Keratinocyte (primary cell): Measurements from ENCODE around the gene KCNJ16. TPM values are rescaled to one million over a fixed set of nuclear protein-coding genes. Genes with fewer than 3 reads are reported as not detected.

Experiments
- DNase-seq: peaks from one replicate; pipeline ENCODE4 v3.0.0-alpha.2; 2011; ENCODE audit warnings: low read depth, missing footprints, low spot score
- FAIRE-seq: peaks from 2 replicates; lab custom pipeline; 2011; peaks lifted over from hg19 to GRCh38; lab: Jason Lieb, UNC
- H2AFZ ChIP-seq: 2 replicates; pipeline ENCODE4 v1.6.0; 2012; ENCODE audit warnings: low read length, control low read depth, inconsistent platforms; ENCODE audit not compliant: control insufficient read depth
- H3K27ac ChIP-seq: 2 replicates; pipeline ENCODE4 v1.5.1; 2011; ENCODE audit warnings: low read length; ENCODE audit not compliant: control insufficient read depth, insufficient read depth
- H3K27me3 ChIP-seq: 3 replicates; pipeline ENCODE4 v1.6.0; 2011; ENCODE audit warnings: low read length; ENCODE audit not compliant: control insufficient read depth, insufficient read depth; ENCODE audit errors: extremely low read depth
- H3K36me3 ChIP-seq, 2 experiments: 2 replicates in 1 of 2; 3 replicates in 1 of 2; pipeline ENCODE4 v1.5.1; 2011; ENCODE audit warnings: low read length in 2 of 2, mild to moderate bottlenecking in 1 of 2; ENCODE audit not compliant: control insufficient read depth in 2 of 2, insufficient read depth in 2 of 2; ENCODE audit errors: extremely low read depth in 1 of 2
- H3K4me1 ChIP-seq: 3 replicates; pipeline ENCODE4 v1.5.1; 2011; ENCODE audit warnings: low read length; ENCODE audit not compliant: control insufficient read depth, insufficient read depth; ENCODE audit errors: extremely low read depth
- H3K4me2 ChIP-seq: 3 replicates; pipeline ENCODE4 v1.6.0; 2011; ENCODE audit warnings: low read depth, low read length; ENCODE audit not compliant: control insufficient read depth, insufficient read depth; ENCODE audit errors: extremely low read depth
- H3K4me3 ChIP-seq, 3 experiments: fragments of 200-600 bp in 1 of 3; sonication (generic) in 1 of 3; 2 replicates in 2 of 3; 3 replicates in 1 of 3; pipeline ENCODE4 v1.5.1; 2011 to 2016; ENCODE audit warnings: low read length in 3 of 3, mild to moderate bottlenecking in 3 of 3, control low read depth in 2 of 3, inconsistent platforms in 1 of 3, low read depth in 1 of 3, mixed read lengths in 1 of 3, mixed run types in 1 of 3, moderate library complexity in 1 of 3; ENCODE audit not compliant: control insufficient read depth in 2 of 3, insufficient read depth in 2 of 3; ENCODE audit errors: extremely low read depth in 1 of 3
- H3K79me2 ChIP-seq: 2 replicates; pipeline ENCODE4 v1.6.0; 2012; ENCODE audit warnings: low read length; ENCODE audit not compliant: control insufficient read depth, insufficient read depth
- H3K9ac ChIP-seq: 3 replicates; pipeline ENCODE4 v1.6.0; 2011; ENCODE audit warnings: low read length; ENCODE audit not compliant: control insufficient read depth, insufficient read depth; ENCODE audit errors: extremely low read depth
- H3K9me1 ChIP-seq: 3 replicates; pipeline ENCODE4 v1.6.0; 2011; ENCODE audit warnings: low read length; ENCODE audit not compliant: control insufficient read depth, insufficient read depth; ENCODE audit errors: extremely low read depth
- H3K9me3 ChIP-seq: 2 replicates; pipeline ENCODE4 v1.5.1; 2012; ENCODE audit warnings: low read depth, low read length; ENCODE audit not compliant: control insufficient read depth
- H4K20me1 ChIP-seq: 3 replicates; pipeline ENCODE4 v1.6.0; 2011; ENCODE audit warnings: low read length; ENCODE audit not compliant: control insufficient read depth, insufficient read depth; ENCODE audit errors: extremely low read depth
- CTCF ChIP-seq, 3 experiments: IDR thresholded peaks in 1 of 3; conservative IDR thresholded peaks in 1 of 3; optimal IDR thresholded peaks in 1 of 3; 2 replicates in 2 of 3; 3 replicates in 1 of 3; pipeline versions ENCODE3 to v1.5.1; 2011; ENCODE audit warnings: low read length in 3 of 3, mild to moderate bottlenecking in 3 of 3, moderate library complexity in 2 of 3, control low read depth in 1 of 3, inconsistent platforms in 1 of 3; ENCODE audit not compliant: insufficient read depth in 2 of 3; ENCODE audit errors: extremely low read depth in 1 of 3
- EZH2 ChIP-seq: IDR thresholded peaks from one replicate; pipeline ENCODE4 v1.6.1; 2012; ENCODE audit warnings: inconsistent platforms, mild to moderate bottlenecking, low read length, moderate library complexity
- dilution Hi-C: fragments of 300-500 bp; cut with MboI; formaldehyde crosslinking; loops from one replicate; pipeline ENCODE4 v1.7.0; 2020; ENCODE audit warnings: low sequenced_read_pairs; ENCODE audit not compliant: extremely low pct_ligation_motif_present
- polyA plus RNA-seq, 5 experiments: library from polyadenylated mRNA; depleted of rRNA in 3 of 5; stranded (reverse) in 3 of 5; stranded (forward) in 1 of 5; unstranded in 1 of 5; fragments of >200 nt; gene quantifications; 1 replicate in 1 of 5; 2 replicates in 3 of 5; 3 replicates in 1 of 5; pipeline versions ENCODE4 v1.2.1 to v1.2.3, GENCODE V29; 2011 to 2012; ENCODE audit warnings: missing spikeins in 2 of 5, low read depth in 1 of 5, low replicate concordance in 1 of 5

Gene KCNJ16
- polyA plus RNA-seq, 1 donor (not counting 4 experiments of a cell fraction or from before 2014, with no cell fraction given): not detected

GRCh38 chr17:70080541-70081347 lies 5.7 kb downstream of the KCNJ16 start:
- H2AFZ ChIP-seq: no peak overlapping the region
- no peaks in the 10 kb centered on the region for H4K20me1 ChIP-seq
- H3K9ac ChIP-seq: no peak overlapping the region
- H3K27me3 ChIP-seq: no peaks in the 10 kb centered on the region
- DNase-seq: no peak
- dilution Hi-C loops: no loop called here
- no peak overlapping the region for H3K4me3 ChIP-seq
- H3K4me2 ChIP-seq: no peak overlapping the region
- H3K9me1 ChIP-seq: no peaks in the 10 kb centered on the region
- H3K36me3 ChIP-seq: no peaks in the 10 kb centered on the region
- no peaks in the 10 kb centered on the region for H3K79me2 ChIP-seq
- no peak for TF ChIP-seq CTCF (optimal IDR thresholded peaks at IDR 0.05 in 1 of 3, IDR thresholded peaks at IDR 0.05 in 1 of 3, conservative IDR thresholded peaks at IDR 0.05 in 1 of 3; ENCODE audit: extremely low read depth in 1 of 3, insufficient read depth in 2 of 3, low read length in 3 of 3)
- TF ChIP-seq EZH2: no peak
- no peak overlapping the region for H3K27ac ChIP-seq
- H3K4me1 ChIP-seq: no peaks in the 10 kb centered on the region
- H3K9me3 ChIP-seq: no peaks in the 10 kb centered on the region
- no peak for FAIRE-seq

GRCh38 chr17:70081885-70082284 lies 6.9 kb downstream of the KCNJ16 start:
- Histone ChIP-seq H3K4me3 (no peak overlapping the region), H3K4me2 (no peak overlapping the region), H3K4me1 (no peaks in the 10 kb centered on the region), H3K9me3 (no peaks in the 10 kb centered on the region), H3K79me2 (no peaks in the 10 kb centered on the region), H3K36me3 (no peaks in the 10 kb centered on the region), H3K27ac (no peak overlapping the region), H3K9me1 (no peaks in the 10 kb centered on the region), H3K27me3 (no peaks in the 10 kb centered on the region), H2AFZ (no peak overlapping the region), H3K9ac (no peak overlapping the region), H4K20me1 (no peaks in the 10 kb centered on the region)
- dilution Hi-C loops: no loop called here
- DNase-seq: no peak
- no peak for FAIRE-seq
- TF ChIP-seq EZH2 (no peak), CTCF (optimal IDR thresholded peaks at IDR 0.05 in 1 of 3, IDR thresholded peaks at IDR 0.05 in 1 of 3, conservative IDR thresholded peaks at IDR 0.05 in 1 of 3; ENCODE audit: extremely low read depth in 1 of 3, insufficient read depth in 2 of 3, low read length in 3 of 3) (no peak)
